Neural cell (in vitro differentiated cells): ENCODE measurements around the gene TMEM186.

Experiments used
- CTCF ChIP-seq: fragments of 450-650 bp; IDR thresholded peaks from 2 replicates; pipeline ENCODE4 v1.5.1; 2014; ENCODE audit warnings: antibody characterized with exemption, mild to moderate bottlenecking, moderate library complexity; ENCODE audit not compliant: poor library complexity, severe bottlenecking
- EZH2 ChIP-seq: fragments of 200-600, 300-800 bp; shearing (Covaris generic), sonication (generic); IDR thresholded peaks from 2 replicates; pipeline ENCODE4 v1.6.1; 2014; ENCODE audit warnings: antibody characterized with exemption, low read length, borderline replicate concordance, mild to moderate bottlenecking; ENCODE audit not compliant: insufficient read depth, poor library complexity, severe bottlenecking
- POLR2AphosphoS5 ChIP-seq: IDR thresholded peaks from 2 replicates; pipeline ENCODE4 v1.6.1; 2012
- RAD21 ChIP-seq: fragments of 450-650 bp; conservative IDR thresholded peaks from 2 replicates; pipeline ENCODE4 v1.6.1; 2014; ENCODE audit warnings: antibody characterized with exemption, mild to moderate bottlenecking, moderate library complexity
- SMC3 ChIP-seq: fragments of 450-650 bp; conservative IDR thresholded peaks from 2 replicates; pipeline ENCODE4 v1.6.1; 2014; ENCODE audit warnings: antibody characterized with exemption, mild to moderate bottlenecking, moderate library complexity; ENCODE audit not compliant: poor library complexity
- TAF1 ChIP-seq: IDR thresholded peaks from 2 replicates; pipeline ENCODE4 v1.6.1; 2012; ENCODE audit warnings: low read depth
- TF ChIP-seq, protein P1 (sequence below): IDR thresholded peaks from 2 replicates; pipeline ENCODE4 v1.6.1; 2012; ENCODE audit warnings: borderline replicate concordance

- TF ChIP-seq CTCF (no peak), POLR2AphosphoS5 (no peak), EZH2 (no peak), SMC3 (no peak), TAF1 (no peak), RAD21 (no peak)
- TF ChIP-seq, protein P1, sequence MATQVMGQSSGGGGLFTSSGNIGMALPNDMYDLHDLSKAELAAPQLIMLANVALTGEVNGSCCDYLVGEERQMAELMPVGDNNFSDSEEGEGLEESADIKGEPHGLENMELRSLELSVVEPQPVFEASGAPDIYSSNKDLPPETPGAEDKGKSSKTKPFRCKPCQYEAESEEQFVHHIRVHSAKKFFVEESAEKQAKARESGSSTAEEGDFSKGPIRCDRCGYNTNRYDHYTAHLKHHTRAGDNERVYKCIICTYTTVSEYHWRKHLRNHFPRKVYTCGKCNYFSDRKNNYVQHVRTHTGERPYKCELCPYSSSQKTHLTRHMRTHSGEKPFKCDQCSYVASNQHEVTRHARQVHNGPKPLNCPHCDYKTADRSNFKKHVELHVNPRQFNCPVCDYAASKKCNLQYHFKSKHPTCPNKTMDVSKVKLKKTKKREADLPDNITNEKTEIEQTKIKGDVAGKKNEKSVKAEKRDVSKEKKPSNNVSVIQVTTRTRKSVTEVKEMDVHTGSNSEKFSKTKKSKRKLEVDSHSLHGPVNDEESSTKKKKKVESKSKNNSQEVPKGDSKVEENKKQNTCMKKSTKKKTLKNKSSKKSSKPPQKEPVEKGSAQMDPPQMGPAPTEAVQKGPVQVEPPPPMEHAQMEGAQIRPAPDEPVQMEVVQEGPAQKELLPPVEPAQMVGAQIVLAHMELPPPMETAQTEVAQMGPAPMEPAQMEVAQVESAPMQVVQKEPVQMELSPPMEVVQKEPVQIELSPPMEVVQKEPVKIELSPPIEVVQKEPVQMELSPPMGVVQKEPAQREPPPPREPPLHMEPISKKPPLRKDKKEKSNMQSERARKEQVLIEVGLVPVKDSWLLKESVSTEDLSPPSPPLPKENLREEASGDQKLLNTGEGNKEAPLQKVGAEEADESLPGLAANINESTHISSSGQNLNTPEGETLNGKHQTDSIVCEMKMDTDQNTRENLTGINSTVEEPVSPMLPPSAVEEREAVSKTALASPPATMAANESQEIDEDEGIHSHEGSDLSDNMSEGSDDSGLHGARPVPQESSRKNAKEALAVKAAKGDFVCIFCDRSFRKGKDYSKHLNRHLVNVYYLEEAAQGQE: no peak
These were observed 32.8 kb downstream of the TMEM186 start for GRCh38 chr16:8764525-8765250.
